IPS-18a (cell line): ENCODE measurements around the gene FEZ2.

Experiments
- H3K27ac ChIP-seq: one replicate; pipeline ENCODE4 v1.5.1; 2013; ENCODE audit warnings: low read length
- H3K27me3 ChIP-seq: one replicate; pipeline ENCODE4 v1.6.1; 2013; ENCODE audit warnings: mild to moderate bottlenecking, low read length; ENCODE audit not compliant: control insufficient read depth, insufficient read depth
- H3K36me3 ChIP-seq: one replicate; pipeline ENCODE4 v1.6.1; 2013; ENCODE audit warnings: low read depth, low read length; ENCODE audit not compliant: control insufficient read depth
- H3K4me1 ChIP-seq: one replicate; pipeline ENCODE4 v1.6.1; 2013; ENCODE audit warnings: low read depth, low read length; ENCODE audit not compliant: control insufficient read depth
- H3K4me3 ChIP-seq: one replicate; pipeline ENCODE4 v1.5.1; 2013; ENCODE audit warnings: low read length
- H3K9ac ChIP-seq: one replicate; pipeline ENCODE4 v1.6.1; 2013; ENCODE audit warnings: mild to moderate bottlenecking, low read length, moderate library complexity
- H3K9me3 ChIP-seq: one replicate; pipeline ENCODE4 v1.6.1; 2013; ENCODE audit warnings: low read depth, low read length; ENCODE audit not compliant: control insufficient read depth

FEZ2 gene

DNA sequence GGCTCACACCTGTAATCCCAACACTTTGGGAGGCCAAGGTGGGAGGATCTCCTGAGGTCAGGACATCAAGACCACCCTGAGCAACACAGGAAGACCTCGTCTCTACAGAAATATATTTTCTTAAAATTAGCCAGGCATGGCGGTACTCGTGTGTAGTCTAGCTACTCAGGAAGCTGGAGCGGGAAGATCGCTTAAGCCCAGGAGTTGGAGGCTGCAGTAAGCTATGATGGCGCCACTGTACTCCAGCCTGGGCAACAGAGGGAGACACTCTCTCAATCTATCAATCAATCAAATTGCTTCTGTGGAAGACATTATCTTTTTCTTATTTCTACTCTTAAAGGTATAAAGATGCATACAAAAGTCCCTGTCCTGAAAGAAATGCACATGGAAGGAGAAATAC is 11.3 kb downstream of the FEZ2 start:
- Histone ChIP-seq H3K36me3 (peaks cover 21% of the 10 kb centered on the region), H3K4me3 (no peak overlapping the region), H3K27me3 (no peaks in the 10 kb centered on the region), H3K4me1 (no peaks in the 10 kb centered on the region), H3K9ac (no peak overlapping the region), H3K27ac (no peak overlapping the region), H3K9me3 (no peaks in the 10 kb centered on the region)

DNA sequence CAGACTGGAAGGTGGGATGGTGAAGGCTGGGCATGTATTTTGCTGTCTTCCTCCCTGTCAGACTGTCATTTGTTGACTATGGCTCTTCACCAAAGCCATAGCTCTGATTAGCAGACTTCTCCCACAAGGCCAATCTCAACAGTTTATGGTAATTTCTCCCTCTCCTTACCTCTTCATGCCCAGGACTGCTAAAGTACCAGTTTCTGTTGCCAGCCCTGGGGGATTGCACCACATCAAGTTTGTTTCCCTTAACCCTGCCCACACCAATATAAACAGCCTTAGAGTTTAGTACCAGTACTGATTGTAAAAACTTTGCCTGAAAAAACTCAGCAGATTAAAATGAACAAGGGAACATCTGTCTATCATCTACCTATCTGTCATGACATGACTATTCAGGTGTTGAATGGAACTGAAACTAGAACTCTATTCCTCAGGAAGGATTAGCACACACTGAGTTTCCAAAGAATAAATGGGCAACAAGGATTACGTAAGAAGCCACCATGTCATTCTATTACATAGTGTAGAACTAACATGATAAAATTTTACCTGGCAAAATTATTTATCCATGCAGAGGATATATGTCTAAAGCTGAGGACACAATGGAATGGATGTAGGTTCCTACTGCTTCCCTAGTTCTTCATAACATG is 13.7 kb downstream of the FEZ2 start:
- Histone ChIP-seq H3K9ac (no peak overlapping the region), H3K27ac (no peak overlapping the region), H3K27me3 (no peaks in the 10 kb centered on the region), H3K4me1 (no peaks in the 10 kb centered on the region), H3K36me3 (peaks cover 35% of the 10 kb centered on the region), H3K4me3 (no peak overlapping the region), H3K9me3 (no peaks in the 10 kb centered on the region)

DNA sequence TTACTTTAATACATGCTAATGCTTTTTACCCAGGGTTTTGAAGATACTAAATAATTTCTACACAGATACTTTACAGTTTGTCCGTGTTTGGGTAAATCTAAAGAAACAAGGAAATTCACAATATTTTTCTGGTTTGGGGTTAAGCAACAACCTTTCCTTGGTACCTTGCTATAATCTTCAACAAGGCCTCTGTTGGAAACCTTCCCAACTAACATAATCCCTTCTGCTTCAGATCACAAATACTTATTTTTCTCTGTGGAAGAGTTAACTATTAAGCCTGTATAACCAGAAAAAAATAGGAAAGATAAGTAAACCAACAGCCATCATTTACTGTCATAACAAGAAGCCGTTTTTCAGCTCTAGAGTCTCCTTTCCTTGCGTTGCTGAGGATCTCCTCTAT is 15.0 kb downstream of the FEZ2 start:
- H3K9ac ChIP-seq: no peak overlapping the region
- no peak overlapping the region for H3K27ac ChIP-seq
- H3K4me3 ChIP-seq: no peak overlapping the region
- no peaks in the 10 kb centered on the region for H3K27me3 ChIP-seq
- peaks cover 44% of the 10 kb centered on the region for H3K36me3 ChIP-seq
- no peaks in the 10 kb centered on the region for H3K9me3 ChIP-seq
- H3K4me1 ChIP-seq: no peaks in the 10 kb centered on the region

DNA sequence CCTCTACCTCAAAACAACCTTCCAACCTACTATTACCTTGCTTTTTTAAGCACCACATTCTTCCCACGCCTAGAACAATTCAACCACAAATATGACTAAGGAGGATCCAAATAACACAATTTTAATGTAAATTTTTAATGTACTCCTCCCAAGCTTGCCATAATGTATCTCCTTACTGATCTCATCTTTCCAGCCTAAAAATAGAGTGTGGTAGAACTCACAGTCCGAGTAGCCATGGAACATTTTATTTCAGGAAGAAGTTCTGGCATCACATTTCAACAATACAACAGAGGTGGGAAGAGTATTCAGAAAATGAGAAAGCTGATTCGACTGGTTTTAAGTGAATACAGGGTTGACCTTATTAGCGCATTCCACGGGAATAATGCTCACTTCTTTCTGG is 15.4 kb downstream of the FEZ2 start:
- Histone ChIP-seq H3K27ac (no peak overlapping the region), H3K27me3 (no peaks in the 10 kb centered on the region), H3K9ac (no peak overlapping the region), H3K36me3 (peaks cover 49% of the 10 kb centered on the region), H3K9me3 (no peaks in the 10 kb centered on the region), H3K4me1 (no peaks in the 10 kb centered on the region), H3K4me3 (no peak overlapping the region)

DNA sequence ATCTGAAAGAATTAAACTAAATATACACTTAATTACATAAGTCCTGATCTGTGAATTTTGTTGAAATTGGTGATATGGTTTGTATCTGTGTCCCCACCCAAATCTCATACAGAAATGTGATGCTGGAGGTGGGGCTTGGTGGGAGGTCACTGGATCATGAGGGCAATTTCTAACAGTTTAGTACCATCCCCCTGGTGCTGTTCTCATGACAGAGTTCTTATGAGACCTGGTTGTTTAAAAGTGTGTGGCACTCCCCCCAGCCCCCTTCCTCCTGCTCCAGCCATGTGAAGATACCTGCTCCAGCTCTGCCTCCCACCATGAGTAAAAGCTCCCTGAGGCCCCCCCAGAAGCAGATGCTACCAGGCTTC is 18.7 kb downstream of the FEZ2 start:
- Histone ChIP-seq H3K27ac (no peak overlapping the region), H3K9me3 (no peaks in the 10 kb centered on the region), H3K27me3 (no peaks in the 10 kb centered on the region), H3K36me3 (peaks cover 51% of the 10 kb centered on the region), H3K9ac (no peak overlapping the region), H3K4me3 (no peak overlapping the region), H3K4me1 (no peaks in the 10 kb centered on the region)

DNA sequence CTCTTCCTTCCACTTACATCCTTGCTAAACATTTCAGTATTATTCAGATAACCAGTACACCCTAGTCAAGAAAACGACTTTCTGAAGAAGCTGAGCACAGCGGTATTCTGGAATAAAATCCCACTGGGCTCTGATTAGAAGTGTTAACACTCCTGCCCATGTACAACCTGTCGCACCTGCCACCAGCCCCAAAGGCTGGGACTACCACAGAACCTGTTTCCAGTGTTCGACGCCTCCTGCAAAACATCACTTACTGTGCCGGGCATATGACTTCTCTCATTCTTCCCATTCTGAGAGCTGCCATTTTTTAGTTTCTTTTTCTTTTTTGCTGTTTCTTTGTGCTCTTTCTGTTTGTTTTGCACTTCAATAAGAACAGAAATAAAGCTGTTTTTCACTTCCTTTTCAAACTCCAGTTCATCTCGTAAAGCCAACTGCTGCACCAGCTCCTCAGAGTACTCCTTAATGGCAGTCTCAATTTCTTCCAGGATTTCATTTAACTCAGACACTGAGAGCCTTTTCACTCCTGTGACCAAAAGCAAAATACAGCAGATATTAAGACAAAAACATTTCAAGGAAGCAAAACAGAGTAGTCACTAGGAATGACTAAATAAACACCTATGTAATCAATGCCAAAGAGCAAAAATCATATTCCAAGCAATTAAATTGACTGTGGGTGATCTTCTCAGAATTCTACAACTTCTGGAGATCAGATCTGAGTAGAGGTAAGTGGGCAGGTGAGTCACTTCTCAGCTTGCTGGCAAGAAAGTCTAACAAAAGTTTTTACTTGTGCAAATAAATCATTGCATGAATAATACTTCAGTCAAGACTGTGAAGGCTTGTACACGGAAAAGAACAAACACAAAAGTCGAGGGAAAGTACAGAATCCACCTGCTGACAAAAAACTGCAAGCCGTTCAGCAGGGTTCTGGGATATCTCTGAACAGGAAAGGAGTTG is 19.3 kb downstream of the FEZ2 start:
- Histone ChIP-seq H3K4me3 (no peak overlapping the region), H3K27ac (no peak overlapping the region), H3K9me3 (no peaks in the 10 kb centered on the region), H3K4me1 (no peaks in the 10 kb centered on the region), H3K36me3 (peaks cover 53% of the 10 kb centered on the region), H3K27me3 (no peaks in the 10 kb centered on the region), H3K9ac (no peak overlapping the region)

DNA sequence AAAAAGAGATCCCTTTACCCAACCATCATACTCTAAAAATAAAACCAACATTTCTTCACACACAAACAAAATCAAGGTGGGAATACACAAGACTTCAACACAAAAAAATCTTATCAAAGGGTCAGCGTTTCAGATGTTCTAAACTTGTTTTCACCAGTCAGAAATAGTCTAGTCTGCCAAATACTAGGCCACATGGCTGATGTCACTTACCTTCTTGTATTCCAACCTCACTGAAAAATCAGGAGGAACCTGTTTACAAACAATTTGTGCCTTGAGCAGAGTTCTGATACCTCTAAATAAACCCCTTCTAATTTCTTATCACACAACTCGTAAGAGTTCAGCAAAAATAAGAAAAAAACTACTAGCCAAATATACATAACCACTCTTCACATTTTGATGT is 20.1 kb downstream of the FEZ2 start:
- no peak overlapping the region for H3K9ac ChIP-seq
- no peaks in the 10 kb centered on the region for H3K9me3 ChIP-seq
- no peak overlapping the region for H3K4me3 ChIP-seq
- H3K36me3 ChIP-seq: peaks cover 49% of the 10 kb centered on the region
- H3K27me3 ChIP-seq: no peaks in the 10 kb centered on the region
- H3K4me1 ChIP-seq: peaks cover 2% of the 10 kb centered on the region
- no peak overlapping the region for H3K27ac ChIP-seq

DNA sequence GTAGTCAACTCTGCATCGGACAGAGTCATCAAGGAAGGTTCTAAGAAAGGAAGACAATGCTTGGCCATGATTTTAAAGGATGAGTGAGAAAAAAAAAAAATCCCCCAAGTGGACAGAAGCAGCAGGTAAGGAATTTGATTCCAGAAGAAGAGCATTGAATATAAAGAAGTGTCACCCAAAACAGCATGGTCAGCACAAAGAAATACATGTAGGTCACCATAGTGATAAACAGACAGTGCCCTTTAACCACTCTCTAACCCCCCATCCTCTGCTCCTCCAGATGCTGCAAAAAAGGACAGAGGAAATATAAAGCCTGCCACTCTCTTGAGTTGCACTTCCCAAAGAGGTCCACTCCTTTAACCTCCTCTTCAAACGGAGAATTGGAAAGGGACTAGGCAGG is 23.4 kb downstream of the FEZ2 start:
- Histone ChIP-seq H3K9ac (no peak overlapping the region), H3K36me3 (peaks cover 31% of the 10 kb centered on the region), H3K27ac (no peak overlapping the region), H3K27me3 (no peaks in the 10 kb centered on the region), H3K4me3 (no peak overlapping the region), H3K4me1 (peaks cover 5% of the 10 kb centered on the region), H3K9me3 (no peaks in the 10 kb centered on the region)

DNA sequence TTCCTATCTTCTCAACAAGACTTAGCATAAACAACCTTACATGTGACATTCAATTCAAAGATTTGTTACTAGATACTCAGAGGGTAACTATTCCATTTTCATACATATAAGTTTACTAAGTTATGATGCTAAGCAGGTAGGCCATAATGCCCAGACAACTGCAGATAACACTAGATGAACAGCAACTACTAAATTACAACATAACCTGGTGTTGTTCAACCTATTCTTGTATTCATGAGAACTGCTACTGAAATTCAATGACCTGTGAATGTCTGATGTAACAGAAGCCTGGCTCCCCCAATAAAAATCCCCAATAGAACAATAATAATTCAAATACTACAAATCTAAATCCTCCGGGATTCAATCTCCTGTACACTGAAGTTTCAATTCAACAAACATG is 24.8 kb downstream of the FEZ2 start:
- no peaks in the 10 kb centered on the region for H3K27me3 ChIP-seq
- H3K4me3 ChIP-seq: no peak overlapping the region
- H3K27ac ChIP-seq: no peak overlapping the region
- H3K9me3 ChIP-seq: no peaks in the 10 kb centered on the region
- peaks cover 9% of the 10 kb centered on the region for H3K4me1 ChIP-seq
- peaks cover 19% of the 10 kb centered on the region for H3K36me3 ChIP-seq
- no peak overlapping the region for H3K9ac ChIP-seq

DNA sequence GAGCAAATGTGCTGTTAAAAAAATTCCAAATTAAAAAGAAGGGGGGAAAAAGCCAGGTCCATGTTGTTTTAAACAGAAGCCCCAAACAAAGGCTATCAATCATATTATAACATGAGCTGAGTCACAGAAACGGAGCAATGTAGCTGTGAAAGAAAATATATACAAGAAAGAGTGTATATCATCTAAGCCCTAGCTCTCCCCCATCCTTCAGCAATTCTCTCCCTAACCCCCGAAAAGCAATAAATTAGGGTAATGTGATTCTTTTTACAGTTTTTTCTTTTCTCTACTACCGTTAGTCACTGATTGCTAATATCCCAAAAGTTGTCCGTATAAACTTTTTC is 25.3 kb downstream of the FEZ2 start:
- Histone ChIP-seq H3K36me3 (peaks cover 14% of the 10 kb centered on the region), H3K9ac (no peak overlapping the region), H3K9me3 (no peaks in the 10 kb centered on the region), H3K4me1 (peaks cover 9% of the 10 kb centered on the region), H3K27me3 (no peaks in the 10 kb centered on the region), H3K4me3 (no peak overlapping the region), H3K27ac (no peak overlapping the region)

DNA sequence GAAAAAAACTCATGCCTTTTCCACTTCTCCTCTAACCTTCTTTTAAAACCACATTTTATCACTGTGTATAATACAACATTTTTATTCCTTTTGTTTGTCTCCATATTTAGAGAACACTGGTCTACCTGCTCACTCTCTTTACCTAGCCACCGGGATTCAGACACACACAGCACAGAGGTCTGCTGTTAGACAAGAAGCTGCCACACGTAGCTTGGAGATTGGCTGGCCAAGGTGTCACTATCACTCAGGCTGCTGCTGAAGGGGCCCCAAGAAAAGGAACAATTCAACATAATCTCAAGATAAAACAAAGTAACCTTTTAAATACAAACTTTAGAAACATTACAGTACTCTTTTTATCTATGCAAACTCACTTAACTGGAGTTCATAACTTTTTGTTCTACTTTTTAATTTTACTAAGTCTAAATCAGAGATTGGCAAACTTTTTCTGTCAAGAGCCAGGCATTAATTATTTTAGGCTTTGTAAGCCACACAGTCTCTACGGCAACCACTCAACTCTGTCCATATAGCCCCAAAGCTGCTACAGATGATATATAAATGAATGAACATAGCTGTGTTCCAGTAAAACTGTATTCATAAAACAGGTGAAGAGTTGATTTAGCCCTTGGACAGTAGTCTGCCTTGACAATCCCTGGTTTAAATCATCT is 25.8 kb downstream of the FEZ2 start:
- H3K4me3 ChIP-seq: no peak overlapping the region
- H3K4me1 ChIP-seq: peaks cover 9% of the 10 kb centered on the region
- peaks cover 11% of the 10 kb centered on the region for H3K36me3 ChIP-seq
- no peaks in the 10 kb centered on the region for H3K9me3 ChIP-seq
- H3K9ac ChIP-seq: no peak overlapping the region
- H3K27ac ChIP-seq: no peak overlapping the region
- no peaks in the 10 kb centered on the region for H3K27me3 ChIP-seq
